GM12873 (cell line): ENCODE measurements around the gene UBR3.

Experiments used
- CTCF ChIP-seq: IDR thresholded peaks from 2 replicates; pipeline ENCODE4 v1.5.1; 2012; ENCODE audit warnings: low read depth, mild to moderate bottlenecking, moderate library complexity, low read length, control low read depth; ENCODE audit not compliant: insufficient read depth; ENCODE audit errors: missing control alignments

UBR3 gene

GRCh38 chr2:170122883-170123547, 295.8 kb downstream of the UBR3 start:
- TF ChIP-seq CTCF = no peak

- no peak for TF ChIP-seq CTCF
Measured at GRCh38 chr2:170123593-170123992, 296.3 kb downstream of the UBR3 start.
